HL-60/S4 treated with phorbol 12-myristate 13-acetate at 8.2 ng/mL for 4 days and 3 days (cell line): ENCODE results near the gene TK2.
"Not testable (repeated sequence)": the region's sequence is repeated elsewhere in the genome, so short reads cannot be mapped to it uniquely, and the experiment has no call there.

Experiments used
- in situ Hi-C: fragments of 300-500 bp; cut with MboI; formaldehyde crosslinking; loops from 2 replicates; pipeline ENCODE4 v1.15.0; 2022; ENCODE audit warnings: low sequenced_read_pairs

TK2 gene

DNA sequence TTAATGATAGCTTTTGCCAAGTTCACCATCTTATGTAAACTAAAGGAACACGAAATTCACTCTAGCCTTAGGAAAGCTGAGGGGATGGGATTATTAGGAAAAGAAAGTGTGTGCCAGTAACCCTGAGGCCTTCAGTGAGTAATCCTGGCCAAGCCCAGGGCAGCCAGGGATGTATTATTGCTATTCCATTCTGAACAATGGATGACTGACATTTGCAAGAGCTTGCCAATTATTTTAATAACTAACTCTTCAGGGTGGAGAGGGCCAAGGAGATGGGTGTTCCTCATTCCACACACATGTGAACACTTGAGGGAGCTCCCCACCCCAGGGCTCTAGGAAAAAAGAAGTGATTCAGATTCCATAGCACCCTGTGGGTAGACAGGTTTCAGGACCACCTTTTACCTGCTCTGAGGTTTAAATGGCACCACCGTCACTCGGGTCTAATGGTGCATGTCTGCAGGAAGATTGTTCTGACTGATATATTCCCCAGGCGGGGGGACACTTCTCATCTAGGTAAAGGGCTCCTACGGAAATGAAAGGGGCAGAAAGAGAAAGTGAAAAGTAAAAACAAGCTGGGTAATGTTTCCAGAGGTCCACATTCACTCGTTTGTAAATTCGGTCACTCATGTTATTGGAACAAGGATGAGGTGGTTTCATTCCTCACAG is 41.5 kb downstream of the TK2 start:
- in situ Hi-C loops, result no loop called here

DNA sequence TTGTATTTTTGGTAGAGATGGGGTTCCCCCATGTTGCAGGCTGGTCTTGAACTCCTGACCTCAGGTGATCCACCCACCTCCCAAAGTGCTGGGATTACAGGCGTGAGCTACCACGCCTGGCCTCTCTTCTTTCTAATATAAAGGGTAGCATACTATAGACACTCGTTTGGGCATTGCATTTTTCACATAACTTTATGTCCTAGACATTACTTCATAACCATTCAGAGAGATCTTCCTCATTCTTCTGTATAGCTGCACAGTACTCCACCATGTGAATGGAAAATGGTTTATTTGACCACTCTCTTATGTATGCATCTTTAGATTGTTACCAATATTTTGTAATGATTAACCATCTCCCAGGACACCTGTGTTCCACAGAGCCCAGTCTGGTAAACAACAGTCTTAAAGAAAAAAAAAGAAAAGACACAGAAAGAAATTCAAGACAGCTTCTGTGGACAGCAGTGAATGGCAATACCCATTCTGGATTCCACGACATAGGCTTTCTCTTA is 42.1 kb downstream of the TK2 start:
- in situ Hi-C loops, result no loop called here

DNA sequence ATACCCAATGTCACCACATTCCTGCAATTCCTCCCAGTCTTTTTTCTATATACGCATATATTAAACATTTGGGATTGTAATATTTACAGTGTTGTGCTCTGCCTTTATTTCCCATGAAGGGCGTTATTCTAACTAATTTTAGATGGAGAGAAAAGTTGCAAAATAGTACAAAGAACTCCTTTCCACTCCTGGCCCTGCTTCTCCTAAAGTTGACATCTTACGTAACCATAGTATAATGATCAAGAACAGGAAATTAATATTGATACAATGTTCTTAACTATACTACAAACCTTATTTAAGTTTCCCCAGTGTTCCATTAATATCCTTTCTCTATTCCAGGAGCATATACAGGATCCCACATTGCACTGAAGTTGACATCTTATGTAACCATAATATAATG is 46.3 kb downstream of the TK2 start:
- in situ Hi-C loops, result no loop called here

DNA sequence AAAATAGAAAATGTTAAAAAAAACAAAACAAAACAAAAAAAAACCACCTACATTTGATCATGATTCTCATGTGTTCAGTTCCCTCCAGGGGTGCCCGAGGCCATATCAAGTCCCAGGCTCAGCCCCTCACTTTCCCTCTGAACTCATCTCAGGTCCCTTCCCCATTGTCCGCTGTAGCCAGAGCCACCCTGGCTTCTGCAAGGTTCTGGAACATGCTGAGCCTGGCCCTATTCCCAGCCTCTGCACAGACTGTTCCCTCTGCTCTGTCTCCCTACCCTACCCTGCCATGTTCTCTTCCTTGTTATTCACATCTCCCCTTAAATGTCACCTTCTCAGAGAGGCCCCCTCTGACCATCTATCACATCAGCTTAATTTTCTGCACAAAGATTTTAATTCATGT is 46.9 kb downstream of the TK2 start:
- in situ Hi-C loops, result no loop called here

DNA sequence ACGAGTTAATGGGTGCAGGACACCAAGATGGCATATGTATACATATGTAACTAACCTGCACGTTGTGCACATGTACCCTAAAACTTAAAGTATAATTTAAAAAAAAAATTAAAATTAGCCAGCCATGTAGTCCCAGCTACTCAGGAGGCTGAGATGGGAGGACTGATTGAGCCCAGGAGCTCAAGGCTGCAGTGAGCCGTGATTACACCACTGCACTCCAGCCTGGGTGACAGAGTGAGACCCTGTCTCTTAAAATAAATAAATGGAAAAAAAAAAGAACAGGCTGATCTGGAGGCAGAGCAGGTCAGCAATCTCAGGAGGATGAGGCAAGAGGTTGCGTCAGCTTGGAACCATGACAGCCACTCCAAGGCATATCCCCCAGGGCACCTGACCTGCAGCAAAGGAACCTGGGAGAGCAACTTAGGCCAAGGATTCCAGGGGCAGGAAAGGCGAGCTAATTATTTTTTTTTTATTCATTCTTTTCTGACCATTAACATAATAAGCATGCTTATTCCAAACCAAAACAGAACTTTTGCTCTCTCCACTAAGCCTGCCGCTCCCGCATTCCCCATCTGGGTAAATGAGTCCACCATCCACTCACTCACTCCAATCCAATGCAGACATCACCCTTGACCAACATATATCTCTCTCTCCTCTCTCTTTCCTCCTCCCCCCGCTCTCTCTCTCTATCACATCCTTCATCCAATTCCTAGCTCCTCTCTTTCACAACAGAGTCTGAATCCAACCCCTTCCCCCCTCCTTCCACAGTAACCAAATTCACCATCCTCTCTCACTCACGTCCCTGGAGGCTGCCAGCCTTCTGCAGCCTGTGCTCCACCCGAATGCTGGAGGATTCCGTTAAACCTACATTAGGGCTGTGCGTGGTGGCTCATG is 47.7 kb downstream of the TK2 start:
- in situ Hi-C loops, result no loop called here

DNA sequence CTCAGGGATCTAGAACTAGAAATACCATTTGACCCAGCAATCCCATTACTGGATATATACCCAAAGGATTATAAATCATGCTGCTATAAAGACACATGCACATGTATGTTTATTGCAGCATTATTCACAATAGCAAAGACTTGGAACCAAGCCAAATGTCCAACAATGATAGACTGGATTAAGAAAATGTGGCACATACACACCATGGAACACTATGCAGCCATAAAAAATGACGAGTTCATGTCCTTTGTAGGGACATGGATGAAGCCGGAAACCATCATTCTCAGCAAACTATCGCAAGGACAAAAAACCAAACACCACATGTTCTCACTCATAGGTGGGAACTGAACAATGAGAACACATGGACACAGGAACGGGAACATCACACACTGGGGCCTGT is 48.4 kb downstream of the TK2 start:
- in situ Hi-C loops, result not testable (repeated sequence)

DNA sequence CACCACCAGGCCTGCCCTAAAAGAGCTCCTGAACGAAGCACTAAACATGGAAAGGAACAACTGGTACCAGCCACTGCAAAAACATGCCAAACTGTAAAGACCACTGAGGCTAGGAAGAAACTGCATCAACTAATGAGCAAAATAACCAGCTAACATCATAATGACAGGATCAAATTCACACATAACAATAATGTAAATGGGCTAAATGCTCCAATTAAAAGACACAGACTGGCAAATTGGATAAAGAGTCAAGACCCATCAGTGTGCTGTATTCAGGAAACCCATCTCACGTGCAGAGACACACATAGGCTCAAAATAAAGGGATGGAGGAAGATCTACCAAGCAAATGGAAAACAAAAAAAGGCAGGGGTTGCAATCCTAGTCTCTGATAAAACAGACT is 52.0 kb downstream of the TK2 start:
- in situ Hi-C loops, result not testable (repeated sequence)

DNA sequence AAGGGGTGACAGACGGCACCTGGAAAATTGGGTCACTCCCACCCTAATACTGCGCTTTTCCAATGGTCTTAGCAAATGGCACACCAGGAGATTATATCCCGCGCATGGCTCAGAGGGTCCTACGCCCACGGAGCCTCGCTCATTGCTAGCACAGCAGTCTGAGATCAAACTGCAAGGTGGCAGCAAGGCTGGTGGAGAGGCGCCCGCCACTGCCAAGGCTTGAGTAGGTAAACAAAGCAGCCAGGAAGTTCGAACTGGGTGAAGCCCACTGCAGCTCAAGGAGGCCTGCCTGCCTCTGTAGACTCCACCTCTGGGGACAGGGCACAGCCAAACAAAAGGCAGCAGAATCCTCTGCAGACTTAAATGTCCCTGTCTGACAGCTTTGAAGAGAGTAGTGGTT is 53.7 kb downstream of the TK2 start:
- in situ Hi-C loops, result not testable (repeated sequence)

DNA sequence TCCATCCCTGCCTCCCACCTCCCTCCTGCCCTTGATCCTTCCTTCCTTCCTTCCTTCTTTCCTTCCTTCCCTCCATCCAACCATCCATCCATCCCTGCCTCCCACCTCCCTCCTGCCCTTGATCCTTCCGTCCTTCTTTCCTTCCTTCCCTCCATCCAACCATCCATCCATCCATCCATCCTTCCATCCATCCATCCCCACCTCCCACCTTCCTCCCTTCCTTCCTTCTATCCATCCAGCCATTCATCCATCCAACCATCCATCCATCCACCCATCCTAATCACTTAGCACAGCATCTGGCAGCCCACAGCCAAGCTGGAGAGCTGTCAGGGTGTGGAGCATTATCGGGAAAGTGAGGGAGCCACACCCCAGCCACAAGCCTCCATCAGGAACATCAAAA is 54.5 kb downstream of the TK2 start:
- in situ Hi-C loops, result no loop called here

DNA sequence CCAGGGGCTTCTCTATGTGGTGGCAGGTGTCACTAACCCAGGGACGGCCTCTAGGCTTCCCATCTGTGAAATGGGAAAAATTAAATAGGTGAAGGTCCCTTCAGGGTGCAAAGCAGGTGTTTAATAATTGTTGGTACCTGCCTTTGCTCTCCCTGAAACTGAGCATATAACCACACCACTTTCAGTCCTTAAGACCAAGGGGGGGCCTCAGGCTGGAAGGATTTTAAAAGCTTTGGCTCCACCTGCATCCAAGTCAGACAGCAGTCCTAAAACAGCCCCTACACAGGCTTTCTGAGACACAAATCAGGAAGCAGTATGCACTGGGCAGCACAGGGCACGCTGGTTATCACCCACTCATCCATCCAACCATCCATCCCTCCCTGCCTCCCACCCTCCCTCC is 55.0 kb downstream of the TK2 start:
- in situ Hi-C loops, result no loop called here

DNA sequence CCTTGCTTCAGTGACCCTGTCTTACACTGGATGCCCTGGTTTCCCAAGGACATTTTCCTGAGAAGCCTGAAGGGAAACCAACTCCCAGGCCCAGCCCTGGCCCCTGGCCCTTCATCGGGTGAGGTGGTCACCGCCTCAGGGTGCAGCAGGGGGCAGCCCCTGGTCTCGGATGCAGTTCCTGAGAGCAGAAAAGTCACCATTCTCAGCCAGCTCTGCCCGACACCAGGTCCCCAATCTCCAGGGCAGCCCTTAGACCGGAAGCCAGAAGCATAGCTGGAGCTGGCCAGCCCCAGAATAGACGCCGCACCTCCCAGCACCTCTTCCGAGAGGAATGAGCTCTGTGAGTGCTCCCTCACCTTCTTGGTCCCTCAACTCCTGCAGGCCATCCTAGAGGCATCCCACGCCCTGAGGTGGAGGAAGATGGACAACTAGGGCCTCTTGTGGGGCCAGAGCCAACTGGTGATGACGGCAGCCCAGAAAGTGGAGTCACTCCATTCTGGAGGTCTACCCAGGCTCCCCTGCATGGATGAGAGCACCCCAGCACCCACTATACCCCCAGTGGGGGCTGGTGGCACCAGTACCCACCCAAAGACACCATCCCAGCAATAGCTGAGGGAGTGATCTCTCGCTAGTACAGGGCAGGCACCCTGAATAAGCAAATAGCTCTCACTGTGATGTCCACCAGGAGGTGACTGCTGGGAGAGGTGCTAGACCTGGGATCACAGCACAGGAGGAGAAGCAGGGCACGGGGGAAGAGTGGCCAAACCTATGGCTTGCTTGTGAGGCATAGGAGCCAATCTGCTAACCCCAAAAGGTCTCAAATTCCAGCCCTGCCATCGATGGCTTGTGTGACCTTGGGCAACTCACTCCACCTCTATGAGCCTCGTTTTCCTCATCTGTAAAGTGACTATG is 56.2 kb downstream of the TK2 start:
- in situ Hi-C loops, result no loop called here

DNA sequence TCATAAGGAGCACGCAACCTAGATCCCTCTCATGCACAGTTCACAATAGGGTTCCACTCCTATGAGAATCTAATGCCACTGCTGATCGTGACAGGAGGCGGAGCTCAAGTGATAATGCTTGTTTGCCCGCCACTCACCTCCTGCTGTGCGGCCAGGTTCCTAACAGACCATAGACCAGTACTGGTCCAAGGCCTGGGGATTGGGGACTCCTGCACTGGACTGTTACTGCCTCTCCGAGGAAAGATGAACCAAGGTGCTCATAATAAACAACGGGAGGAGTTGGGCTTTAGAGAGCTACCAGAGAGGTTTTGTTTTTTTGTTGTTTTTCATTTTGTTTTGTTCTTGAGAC is 58.2 kb downstream of the TK2 start:
- in situ Hi-C loops, result no loop called here

DNA sequence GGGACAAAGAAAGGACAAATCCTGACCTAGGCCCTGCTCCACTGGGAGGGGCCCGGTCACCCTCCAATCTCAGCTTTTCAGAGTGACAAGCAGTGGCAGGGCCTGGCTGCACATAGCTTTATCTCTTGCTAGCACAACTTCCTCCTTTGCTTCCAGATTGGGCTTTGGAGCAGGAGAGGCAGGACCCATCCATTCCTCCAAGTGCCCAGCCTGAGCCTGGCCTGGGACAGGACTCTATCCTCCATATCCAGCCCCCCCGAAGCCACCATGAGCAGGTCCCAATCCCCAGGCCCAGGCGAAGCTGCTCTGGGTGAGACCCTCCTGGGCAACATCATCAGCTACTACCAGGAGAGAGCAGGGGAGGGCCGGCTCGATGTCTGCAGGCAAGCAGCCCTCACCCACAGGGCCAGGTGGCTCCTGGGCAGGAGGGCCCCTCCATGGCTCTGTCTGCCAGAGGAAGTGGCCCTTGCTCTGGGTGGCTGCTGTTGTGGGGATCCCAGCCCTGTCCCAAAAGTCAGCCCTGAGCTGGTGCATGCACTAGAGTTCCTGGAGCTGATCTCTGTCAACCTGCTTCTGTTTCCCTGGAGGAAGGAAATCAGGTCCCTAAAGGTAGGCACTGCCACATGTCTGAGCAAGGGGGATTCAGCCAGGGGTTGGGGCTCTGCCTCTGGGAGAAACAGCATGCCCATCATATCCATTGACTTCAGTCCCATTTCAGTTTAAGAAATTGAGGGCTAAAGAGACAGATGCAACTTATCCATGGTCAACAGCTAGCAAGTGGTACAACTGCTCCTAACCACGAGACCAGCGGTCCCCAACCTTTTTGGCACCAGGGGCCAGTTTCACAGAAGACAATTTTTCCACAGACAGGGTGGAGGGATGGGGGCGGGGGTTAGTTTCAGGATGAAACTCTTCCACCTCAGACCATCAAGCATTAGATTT is 58.9 kb downstream of the TK2 start:
- in situ Hi-C loops, result no loop called here

DNA sequence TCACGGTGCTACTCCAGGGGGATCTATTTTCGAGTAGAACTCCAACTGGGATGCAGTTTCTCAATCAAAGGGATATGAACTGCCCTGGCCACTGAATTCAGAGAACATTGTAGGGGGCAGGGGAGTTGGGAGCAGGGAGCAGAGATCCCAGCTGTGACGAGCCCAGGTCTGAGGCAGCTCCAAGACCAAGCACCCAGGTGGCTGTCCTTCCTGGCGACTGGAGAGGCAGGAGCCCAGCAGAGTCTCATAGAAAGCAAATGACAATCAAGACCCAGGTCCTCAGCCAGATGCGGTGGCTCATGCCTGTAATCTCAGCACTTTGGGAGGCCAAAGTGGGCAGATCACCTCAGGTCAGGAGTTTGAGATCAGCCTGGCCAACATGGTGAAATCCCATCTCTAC is 60.1 kb downstream of the TK2 start:
- in situ Hi-C loops, result no loop called here

DNA sequence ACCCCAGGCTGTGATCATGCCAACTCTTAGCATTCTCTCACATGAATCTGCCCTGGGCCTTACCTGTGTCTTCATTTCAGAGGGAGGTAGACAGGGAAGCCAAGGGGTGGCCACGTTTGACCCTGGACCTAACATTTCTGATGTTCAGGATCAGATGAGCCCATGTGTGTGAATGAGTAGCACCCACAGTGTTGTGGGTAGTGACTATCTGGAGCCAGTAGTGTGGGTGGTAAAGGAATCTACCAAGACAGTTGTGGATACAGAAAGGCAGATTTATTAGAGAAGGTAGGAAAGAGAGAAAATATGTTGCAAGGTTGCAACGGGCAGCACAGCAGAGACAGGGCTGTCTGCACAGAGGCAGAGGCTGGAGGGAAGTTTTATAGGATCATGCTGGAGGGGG is 60.5 kb downstream of the TK2 start:
- in situ Hi-C loops, result no loop called here

DNA sequence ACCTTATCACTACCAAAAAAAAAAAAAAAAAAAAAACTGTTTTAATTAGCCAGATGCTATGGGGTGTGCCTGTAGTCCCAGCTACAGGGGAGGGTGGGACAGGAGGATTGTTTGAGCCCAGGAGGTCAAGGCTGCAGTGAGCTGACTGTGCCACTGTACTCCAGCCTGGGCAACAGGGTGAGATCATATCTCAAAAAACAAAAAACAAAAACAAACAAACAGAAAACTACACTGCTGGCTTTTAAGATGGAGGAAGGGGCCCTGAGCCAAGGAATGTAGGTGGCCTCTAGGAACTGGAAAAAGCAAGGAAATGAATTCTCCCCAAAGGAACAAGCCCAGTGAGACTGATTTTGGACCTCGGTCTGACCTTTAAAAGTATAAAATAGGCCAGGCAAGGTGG is 61.4 kb downstream of the TK2 start:
- in situ Hi-C loops, result no loop called here

DNA sequence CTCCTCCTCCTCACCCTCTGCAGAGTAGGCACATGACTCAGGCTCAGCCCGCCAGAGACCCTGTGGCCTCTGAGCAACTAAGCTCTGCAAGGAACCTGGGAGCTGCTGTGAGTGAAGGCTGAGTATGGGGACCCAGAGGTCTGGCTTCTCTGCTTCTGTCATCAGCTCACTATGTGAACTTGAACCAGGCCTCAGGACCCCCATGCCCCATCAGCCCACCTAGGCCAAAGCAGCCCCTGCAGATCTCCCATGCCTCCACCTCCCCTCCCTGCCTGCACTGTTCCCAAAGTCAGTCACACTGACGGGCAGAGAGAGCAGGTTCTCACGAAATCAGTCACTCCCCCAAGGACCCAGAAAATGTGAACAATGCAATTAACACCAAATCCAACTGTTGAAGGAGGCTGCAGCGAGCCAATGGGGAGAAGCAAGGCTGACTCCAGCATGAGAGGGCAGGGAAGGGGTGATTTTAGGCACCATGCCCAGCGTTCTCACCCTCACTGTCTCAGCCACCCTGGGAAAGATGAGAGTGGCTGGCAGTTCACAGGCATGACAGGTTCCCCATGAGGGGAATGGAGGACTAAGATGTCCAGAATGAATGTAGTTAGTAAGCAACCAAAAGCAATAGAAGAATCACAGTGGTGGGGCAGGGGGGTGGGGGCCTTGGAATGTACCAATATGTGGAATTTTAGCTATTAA is 62.2 kb downstream of the TK2 start:
- in situ Hi-C loops, result no loop called here

DNA sequence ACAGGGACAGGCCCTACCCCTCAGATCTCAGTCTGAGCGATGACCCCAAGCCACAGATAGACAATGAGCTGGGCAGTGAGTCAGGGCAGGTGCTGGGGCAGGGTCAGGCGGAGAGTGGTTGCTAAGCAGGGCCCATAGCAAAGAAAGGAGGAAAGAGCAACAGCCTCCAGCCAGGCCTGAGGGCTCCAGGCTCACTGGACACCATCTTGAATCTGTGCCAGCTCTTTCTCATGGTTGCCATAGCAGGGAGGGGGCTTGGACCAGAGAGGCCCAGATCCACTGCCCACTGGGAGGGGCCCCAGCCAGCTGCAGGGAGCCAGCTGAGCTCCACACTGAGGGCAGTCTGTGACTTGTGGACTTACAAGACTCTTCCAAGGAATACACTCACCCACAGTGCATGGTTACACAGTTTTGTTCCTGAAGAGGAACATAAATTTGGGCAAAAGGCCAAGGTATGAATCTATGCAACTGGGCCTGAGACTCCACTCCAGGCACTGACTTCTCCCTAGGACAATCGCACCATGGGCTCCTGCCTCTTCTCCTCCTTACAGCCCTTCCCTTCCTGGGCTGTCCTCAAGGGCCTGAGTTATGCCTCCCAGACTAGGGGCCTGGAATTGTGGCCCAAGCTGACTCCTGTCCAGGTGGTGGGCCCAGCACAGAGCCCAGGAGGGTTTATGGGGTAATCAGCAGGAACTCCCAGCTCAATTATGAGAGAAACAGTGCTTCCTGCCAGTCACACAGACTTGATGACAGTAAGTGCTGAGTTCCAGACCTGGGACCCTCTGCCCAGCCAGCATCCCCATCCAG is 62.9 kb downstream of the TK2 start:
- in situ Hi-C loops, result no loop called here
